ENCODE data around the gene LY6G5C. TPM values are rescaled to one million over a fixed set of nuclear protein-coding genes. Genes with fewer than 3 reads are reported as not detected.
A peak's percentile ranks its signal among the peaks of the same experiment; 100 is the strongest.

LY6G5C gene
- total and polyA plus RNA-seq, 9 of the 15 experiments (the other 6 are each of a cell fraction or from before 2014, with no cell fraction given) = 0.10 to 0.67 (median 0.46) TPM; not detected in 4

GRCh38 chr6:31661262-31662123, 19.4 kb downstream of the LY6G5C start (continued):
- TF ChIP-seq ZEB2 (IDR thresholded peaks at IDR 0.05) (no peak), ERF (CRISPR knock-in tag; IDR thresholded peaks at IDR 0.05) (0 out of 2 replicates have a peak, but pooled peaks have one; percentile 28), MCM3 (IDR thresholded peaks at IDR 0.05) (no peak), CEBPB (tag; IDR thresholded peaks at IDR 0.05) (peak; percentile 17; the same call in 1 of the 2 replicates), ARNT (IDR thresholded peaks at IDR 0.05) (0 out of 4 replicates have a peak, but pooled peaks of 1 of the 2 experiments have one; percentile 6), MGA (IDR thresholded peaks at IDR 0.05) (no peak), ATF3 (IDR thresholded peaks at IDR 0.05) (no peak), ATF3 (CRISPR knock-in tag; conservative IDR thresholded peaks at IDR 0.05) (peak; percentile 63; the same call in 1 of the 2 replicates), ZBTB2 (IDR thresholded peaks at IDR 0.05) (no peak; the same call in 1 of the 2 replicates), THRA (IDR thresholded peaks at IDR 0.05) (no peak), FOXK2 (conservative IDR thresholded peaks at IDR 0.05 in 1 of 2, IDR thresholded peaks at IDR 0.05 in 1 of 2; ENCODE audit: low read depth in 2 of 2) (no peak), SLC30A9 (CRISPR knock-in tag; IDR thresholded peaks at IDR 0.05) (no peak)
